ENCODE measurements around the gene EIF4E2. TPM values are rescaled to one million over a fixed set of nuclear protein-coding genes. Genes with fewer than 3 reads are reported as not detected.

The EIF4E2 gene
- total RNA-seq, 1 donor from 2014 or later, result 112 TPM

GRCh38 chr2:232533944-232534710 lies 16.4 kb upstream of the EIF4E2 start:
- Histone ChIP-seq H3K27me3 (ENCODE audit: insufficient read depth, low read length) (no peaks in the 10 kb centered on the region), H3K9ac (ENCODE audit: low read length) (no peak overlapping the region), H3K36me3 (ENCODE audit: insufficient read depth, low read length) (no peaks in the 10 kb centered on the region), H3K4me1 (ENCODE audit: insufficient read depth, low read length) (no peaks in the 10 kb centered on the region), H3K4me2 (ENCODE audit: low read length) (no peak overlapping the region), H3K79me2 (ENCODE audit: insufficient read depth, low read length) (no peaks in the 10 kb centered on the region), H3K4me3 (ENCODE audit: insufficient read depth, low read depth, low read length) (no peak overlapping the region), H3K27ac (ENCODE audit: low read depth, low read length) (no peak overlapping the region), H2AFZ (ENCODE audit: low read depth, low read length) (no peak overlapping the region), H3K9me3 (ENCODE audit: insufficient read depth, low read depth, low read length) (peaks cover 4% of the 10 kb centered on the region), H4K20me1 (ENCODE audit: insufficient read depth, low read length) (no peaks in the 10 kb centered on the region)
- FAIRE-seq (no peak), DNase-seq (ENCODE audit: low read depth) (no peak)
- H3K27me3 Mint-ChIP-seq (ENCODE audit: low read depth, unreplicated experiment), result peaks cover 14% of the 10 kb centered on the region
- peaks cover 2% of the 10 kb centered on the region for H3K4me1 Mint-ChIP-seq (ENCODE audit: low read depth, unreplicated experiment)
- no peak overlapping the region for H3K27ac Mint-ChIP-seq (ENCODE audit: unreplicated experiment)
- H3K9me3 Mint-ChIP-seq (ENCODE audit: unreplicated experiment), result peaks cover 3% of the 10 kb centered on the region
- H3K4me3 Mint-ChIP-seq (ENCODE audit: unreplicated experiment), result no peak overlapping the region
- TF ChIP-seq EZH2 (IDR thresholded peaks at IDR 0.05; ENCODE audit: insufficient read depth, low read length), result no peak
- TF ChIP-seq, protein P1, sequence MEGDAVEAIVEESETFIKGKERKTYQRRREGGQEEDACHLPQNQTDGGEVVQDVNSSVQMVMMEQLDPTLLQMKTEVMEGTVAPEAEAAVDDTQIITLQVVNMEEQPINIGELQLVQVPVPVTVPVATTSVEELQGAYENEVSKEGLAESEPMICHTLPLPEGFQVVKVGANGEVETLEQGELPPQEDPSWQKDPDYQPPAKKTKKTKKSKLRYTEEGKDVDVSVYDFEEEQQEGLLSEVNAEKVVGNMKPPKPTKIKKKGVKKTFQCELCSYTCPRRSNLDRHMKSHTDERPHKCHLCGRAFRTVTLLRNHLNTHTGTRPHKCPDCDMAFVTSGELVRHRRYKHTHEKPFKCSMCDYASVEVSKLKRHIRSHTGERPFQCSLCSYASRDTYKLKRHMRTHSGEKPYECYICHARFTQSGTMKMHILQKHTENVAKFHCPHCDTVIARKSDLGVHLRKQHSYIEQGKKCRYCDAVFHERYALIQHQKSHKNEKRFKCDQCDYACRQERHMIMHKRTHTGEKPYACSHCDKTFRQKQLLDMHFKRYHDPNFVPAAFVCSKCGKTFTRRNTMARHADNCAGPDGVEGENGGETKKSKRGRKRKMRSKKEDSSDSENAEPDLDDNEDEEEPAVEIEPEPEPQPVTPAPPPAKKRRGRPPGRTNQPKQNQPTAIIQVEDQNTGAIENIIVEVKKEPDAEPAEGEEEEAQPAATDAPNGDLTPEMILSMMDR (IDR thresholded peaks at IDR 0.05; ENCODE audit: insufficient read depth, low read depth, low read length), result no peak
- H3K36me3 Mint-ChIP-seq (ENCODE audit: low read depth, unreplicated experiment), result peaks cover 5% of the 10 kb centered on the region

GRCh38 chr2:232534940-232535651 lies 15.4 kb upstream of the EIF4E2 start:
- H3K27me3 ChIP-seq (ENCODE audit: insufficient read depth, low read length), result no peaks in the 10 kb centered on the region
- H3K9me3 ChIP-seq (ENCODE audit: insufficient read depth, low read depth, low read length), result peaks cover 4% of the 10 kb centered on the region
- FAIRE-seq, result no peak
- no peak for DNase-seq (ENCODE audit: low read depth)
- no peaks in the 10 kb centered on the region for H3K4me1 ChIP-seq (ENCODE audit: insufficient read depth, low read length)
- H3K79me2 ChIP-seq (ENCODE audit: insufficient read depth, low read length), result no peaks in the 10 kb centered on the region
- H3K27ac Mint-ChIP-seq (ENCODE audit: unreplicated experiment), result no peak overlapping the region
- no peak overlapping the region for H3K27ac ChIP-seq (ENCODE audit: low read depth, low read length)
- TF ChIP-seq, protein P1 (IDR thresholded peaks at IDR 0.05; ENCODE audit: insufficient read depth, low read depth, low read length), result no peak
- TF ChIP-seq EZH2 (IDR thresholded peaks at IDR 0.05; ENCODE audit: insufficient read depth, low read length), result no peak
- H3K4me3 Mint-ChIP-seq (ENCODE audit: unreplicated experiment), result no peak overlapping the region
- no peaks in the 10 kb centered on the region for H3K36me3 ChIP-seq (ENCODE audit: insufficient read depth, low read length)
- H2AFZ ChIP-seq (ENCODE audit: low read depth, low read length), result no peak overlapping the region
- H3K4me2 ChIP-seq (ENCODE audit: low read length), result no peak overlapping the region
- no peak overlapping the region for H3K9ac ChIP-seq (ENCODE audit: low read length)
- H3K27me3 Mint-ChIP-seq (ENCODE audit: low read depth, unreplicated experiment), result peaks cover 10% of the 10 kb centered on the region
- H3K4me1 Mint-ChIP-seq (ENCODE audit: low read depth, unreplicated experiment), result peaks cover 2% of the 10 kb centered on the region
- H3K4me3 ChIP-seq (ENCODE audit: insufficient read depth, low read depth, low read length), result no peak overlapping the region
- peaks cover 3% of the 10 kb centered on the region for H3K9me3 Mint-ChIP-seq (ENCODE audit: unreplicated experiment)
- no peaks in the 10 kb centered on the region for H4K20me1 ChIP-seq (ENCODE audit: insufficient read depth, low read length)
- peaks cover 5% of the 10 kb centered on the region for H3K36me3 Mint-ChIP-seq (ENCODE audit: low read depth, unreplicated experiment)

All from astrocyte (in vitro differentiated cells and primary cell).